BJ (cell line): ENCODE data around the gene SLC16A4. TPM values are rescaled to one million over a fixed set of nuclear protein-coding genes. Genes with fewer than 3 reads are reported as not detected.

Experiments
- CTCF ChIA-PET: fragments of 350-600 bp; formaldehyde crosslinking; extraction: SDS; loops from one replicate; lab custom pipeline; 2021; ENCODE audit warnings: antibody characterized with exemption, inconsistent platforms; lab: Yijun Ruan, JAX
- POLR2A ChIA-PET: fragments of 300-600 bp; sonication (Branson Sonifier 250); formaldehyde crosslinking; extraction: SDS; loops from one replicate; lab custom pipeline; 2021; ENCODE audit warnings: antibody characterized with exemption; lab: Charles Lee
- DNase-seq: peaks from one replicate; pipeline ENCODE4 v3.0.0-alpha.2; 2011; ENCODE audit warnings: low read depth
- H3K27me3 ChIP-seq: 2 replicates; pipeline ENCODE4 v1.6.0; 2011; ENCODE audit warnings: low read length; ENCODE audit not compliant: control insufficient read depth, insufficient read depth
- H3K36me3 ChIP-seq: 2 replicates; pipeline ENCODE4 v1.5.1; 2011; ENCODE audit warnings: low read length; ENCODE audit not compliant: control insufficient read depth, insufficient read depth
- H3K4me3 ChIP-seq: 2 replicates; pipeline ENCODE4 v1.5.1; 2011; ENCODE audit warnings: low read depth, mild to moderate bottlenecking, control low read depth, low read length
- CTCF ChIP-seq: IDR thresholded peaks from 2 replicates; pipeline ENCODE4 v1.5.1; 2011; ENCODE audit warnings: low read depth, mild to moderate bottlenecking, control low read depth, inconsistent platforms, low read length, moderate library complexity; ENCODE audit not compliant: insufficient read depth
- polyA plus RNA-seq: library from polyadenylated mRNA; depleted of rRNA; stranded (reverse); fragments of >200 nt; gene quantifications from 2 replicates; pipeline ENCODE4 v1.2.3, GENCODE V29; 2011

SLC16A4 gene
- polyA plus RNA-seq, 1 experiment: 20.8 TPM

GRCh38 chr1:110336300-110337039 lies 54.4 kb downstream of the SLC16A4 start:
- POLR2A ChIA-PET: interaction anchor here (0.6 to 0.8 kb wide), 2 partner anchors 34 to 65 kb away, joined by 3 to 4 read pairs; no protein-coding TSS in a partner anchor

GRCh38 chr1:110335265-110335664 lies 55.6 kb downstream of the SLC16A4 start:
- H3K36me3 ChIP-seq: no peaks in the 10 kb centered on the region
- H3K27me3 ChIP-seq: no peaks in the 10 kb centered on the region
- no peak for DNase-seq
- ChIA-PET CTCF (interaction anchor here (1.2 to 9.6 kb wide), 8 partner anchors 17 to 132 kb away, joined by 3 to 77 read pairs (median 7); partner anchors contain the start of gene KCNC4), POLR2A (no interaction called here)
- no peak overlapping the region for H3K4me3 ChIP-seq
- TF ChIP-seq CTCF: no peak

More at GRCh38 chr1:110336300-110337039, 54.4 kb downstream of the SLC16A4 start:
- CTCF ChIA-PET: interaction anchor here (0.8 to 9.6 kb wide), 11 partner anchors 10 to 170 kb away, joined by 3 to 77 read pairs (median 6); partner anchors contain the start of gene KCNC4
- TF ChIP-seq CTCF: no peak
- no peaks in the 10 kb centered on the region for H3K27me3 ChIP-seq
- H3K4me3 ChIP-seq: no peak overlapping the region
- peak; percentile 26 for DNase-seq
- H3K36me3 ChIP-seq: peaks cover 3% of the 10 kb centered on the region; the same call in 1 of the 2 replicates

GRCh38 chr1:110328700-110329099 lies 62.1 kb downstream of the SLC16A4 start:
- Histone ChIP-seq H3K4me3 (no peak overlapping the region), H3K27me3 (no peaks in the 10 kb centered on the region), H3K36me3 (no peaks in the 10 kb centered on the region)
- DNase-seq: no peak
- no peak for TF ChIP-seq CTCF
- CTCF ChIA-PET: interaction anchor here (1.1 to 3.3 kb wide), 5 partner anchors 9 to 126 kb away, joined by 3 to 16 read pairs (median 6); no protein-coding TSS in a partner anchor
- POLR2A ChIA-PET: no interaction called here

- POLR2A ChIA-PET: no interaction called here
- Histone ChIP-seq H3K36me3 (no peaks in the 10 kb centered on the region), H3K27me3 (no peaks in the 10 kb centered on the region), H3K4me3 (no peak overlapping the region)
- DNase-seq: no peak
- CTCF ChIA-PET: interaction anchor here (1.1 to 3.3 kb wide), 5 partner anchors 10 to 126 kb away, joined by 3 to 16 read pairs (median 6); no protein-coding TSS in a partner anchor
- no peak for TF ChIP-seq CTCF
These were observed 62.6 kb downstream of the SLC16A4 start for GRCh38 chr1:110328274-110328673.

GRCh38 chr1:110326826-110327225 lies 64.0 kb downstream of the SLC16A4 start:
- H3K27me3 ChIP-seq: no peaks in the 10 kb centered on the region
- CTCF ChIA-PET: interaction anchor here (0.9 to 3.3 kb wide), 6 partner anchors 9 to 130 kb away, joined by 3 to 16 read pairs (median 6); no protein-coding TSS in a partner anchor
- POLR2A ChIA-PET: no interaction called here
- DNase-seq: no peak
- H3K36me3 ChIP-seq: no peaks in the 10 kb centered on the region
- TF ChIP-seq CTCF: no peak
- H3K4me3 ChIP-seq: no peak overlapping the region
